Neural progenitor cell (in vitro differentiated cells): ENCODE data around the gene ANKFY1. TPM values are rescaled to one million over a fixed set of nuclear protein-coding genes. Genes with fewer than 3 reads are reported as not detected.
"Not testable (repeated sequence)": the region's sequence is repeated elsewhere in the genome, so short reads cannot be mapped to it uniquely, and the experiment has no call there.

Experiments
- DNase-seq: peaks from one replicate; pipeline ENCODE4 v3.0.0-alpha.2; 2016; ENCODE audit warnings: low spot score
- H2AFZ ChIP-seq: fragments of 200-600 bp; sonication (generic); replicated peaks from 2 replicates; pipeline ENCODE4 v1.6.1; 2016; ENCODE audit warnings: antibody characterized with exemption
- H3F3A ChIP-seq: fragments of 200-600 bp; sonication (generic); 2 replicates; pipeline ENCODE4 v1.6.1; 2016; ENCODE audit warnings: antibody characterized with exemption, low read depth
- H3K27ac ChIP-seq: fragments of 200-600 bp; sonication (generic); 2 replicates; pipeline ENCODE4 v1.5.1; 2016; ENCODE audit warnings: mild to moderate bottlenecking
- H3K27me3 ChIP-seq: fragments of 200-600 bp; sonication (generic); 2 replicates; pipeline ENCODE4 v1.6.1; 2016; ENCODE audit warnings: mild to moderate bottlenecking, moderate library complexity
- H3K36me3 ChIP-seq: fragments of 200-600 bp; sonication (generic); 2 replicates; pipeline ENCODE4 v1.5.1; 2016
- H3K4me1 ChIP-seq: fragments of 200-600 bp; sonication (generic); 2 replicates; pipeline ENCODE4 v1.6.1; 2016; ENCODE audit warnings: mixed run types
- H3K4me2 ChIP-seq: fragments of 200-600 bp; sonication (generic); 2 replicates; pipeline ENCODE4 v1.6.1; 2016
- H3K4me3 ChIP-seq: fragments of 200-600 bp; sonication (generic); 2 replicates; pipeline ENCODE4 v1.5.1; 2016
- H3K79me2 ChIP-seq: fragments of 200-600 bp; sonication (generic); 2 replicates; pipeline ENCODE4 v1.6.1; 2016; ENCODE audit warnings: low read depth
- H3K9ac ChIP-seq: fragments of 200-600 bp; sonication (generic); 2 replicates; pipeline ENCODE4 v1.6.1; 2016
- H3K9me3 ChIP-seq: fragments of 200-600 bp; sonication (generic); 2 replicates; pipeline ENCODE4 v1.5.1; 2016; ENCODE audit warnings: low read depth
- H4K20me1 ChIP-seq: fragments of 200-600 bp; sonication (generic); 2 replicates; pipeline ENCODE4 v1.6.1; 2016; ENCODE audit warnings: low read depth
- H3K27ac Mint-ChIP-seq: 3 replicates; pipeline ENCODE4 v1.8.0; 2021; ENCODE audit warnings: mixed read lengths
- H3K27me3 Mint-ChIP-seq: 2 replicates; pipeline ENCODE4 v1.8.0; 2022; ENCODE audit warnings: low read depth, mild to moderate bottlenecking, inconsistent platforms, moderate library complexity, mixed read lengths; ENCODE audit not compliant: insufficient read depth
- H3K36me3 Mint-ChIP-seq: 3 replicates; pipeline ENCODE4 v1.8.0; 2021; ENCODE audit warnings: mixed read lengths
- H3K4me1 Mint-ChIP-seq: 3 replicates; pipeline ENCODE4 v1.8.0; 2021; ENCODE audit warnings: mixed read lengths
- H3K4me3 Mint-ChIP-seq: 3 replicates; pipeline ENCODE4 v1.8.0; 2021; ENCODE audit warnings: mild to moderate bottlenecking, moderate library complexity, mixed read lengths
- H3K9me3 Mint-ChIP-seq: 3 replicates; pipeline ENCODE4 v1.8.0; 2020; ENCODE audit warnings: mixed read lengths
- EZH2 ChIP-seq: fragments of 200-600 bp; sonication (generic); IDR thresholded peaks from 2 replicates; pipeline ENCODE4 v1.6.1; 2017; ENCODE audit warnings: antibody characterized with exemption, mild to moderate bottlenecking, moderate library complexity
- EZH2phosphoT487 ChIP-seq: fragments of 200-600 bp; sonication (generic); IDR thresholded peaks from 2 replicates; pipeline ENCODE4 v1.6.1; 2017; ENCODE audit warnings: antibody characterized with exemption
- total RNA-seq: library from RNA; depleted of rRNA; stranded (reverse); fragments of >200 nt; gene quantifications from 2 replicates; pipeline ENCODE4 v1.2.3, GENCODE V29; 2015; ENCODE audit warnings: low replicate concordance
- TF ChIP-seq, protein P1 (sequence below): fragments of 200-600 bp; sonication (generic); IDR thresholded peaks from 2 replicates; pipeline ENCODE4 v1.5.1; 2017; ENCODE audit warnings: antibody characterized with exemption, mild to moderate bottlenecking

ANKFY1 gene
- total RNA-seq, 1 donor from 2014 or later, result 39.8 TPM

DNA sequence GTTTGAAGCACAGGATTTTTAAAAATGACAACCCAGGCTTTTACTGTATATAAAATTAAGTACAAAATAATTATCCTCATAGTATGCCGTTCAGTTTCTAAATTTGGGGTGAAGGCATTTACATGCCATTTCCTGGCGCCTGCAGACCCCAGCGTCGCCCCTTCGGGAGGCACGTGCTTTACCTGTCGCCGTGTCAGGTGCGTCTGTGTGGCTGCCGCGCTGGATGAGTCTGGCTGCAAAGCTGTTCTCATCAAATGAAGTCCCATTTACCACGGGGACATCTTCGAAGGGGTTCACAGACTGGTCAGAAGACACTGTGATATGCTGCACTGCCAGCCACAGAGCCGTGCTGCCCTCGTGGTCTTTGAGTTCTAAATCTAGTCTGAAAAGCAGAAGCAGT is 69.0 kb downstream of the ANKFY1 start:
- no peaks in the 10 kb centered on the region for H4K20me1 ChIP-seq
- H2AFZ ChIP-seq, result no peak overlapping the region
- no peak overlapping the region for H3K9ac ChIP-seq
- peaks cover 16% of the 10 kb centered on the region for H3K36me3 Mint-ChIP-seq
- peaks cover 4% of the 10 kb centered on the region for H3K36me3 ChIP-seq
- peaks cover 3% of the 10 kb centered on the region for H3F3A ChIP-seq
- no peak overlapping the region for H3K27ac Mint-ChIP-seq
- H3K4me3 ChIP-seq, result no peak overlapping the region
- H3K9me3 Mint-ChIP-seq, result no peaks in the 10 kb centered on the region
- no peak overlapping the region for H3K27ac ChIP-seq
- no peak overlapping the region for H3K4me3 Mint-ChIP-seq
- H3K27me3 Mint-ChIP-seq, result no peaks in the 10 kb centered on the region
- H3K4me2 ChIP-seq, result no peak overlapping the region
- H3K4me1 Mint-ChIP-seq, result no peaks in the 10 kb centered on the region
- no peaks in the 10 kb centered on the region for H3K9me3 ChIP-seq
- TF ChIP-seq, protein P1, sequence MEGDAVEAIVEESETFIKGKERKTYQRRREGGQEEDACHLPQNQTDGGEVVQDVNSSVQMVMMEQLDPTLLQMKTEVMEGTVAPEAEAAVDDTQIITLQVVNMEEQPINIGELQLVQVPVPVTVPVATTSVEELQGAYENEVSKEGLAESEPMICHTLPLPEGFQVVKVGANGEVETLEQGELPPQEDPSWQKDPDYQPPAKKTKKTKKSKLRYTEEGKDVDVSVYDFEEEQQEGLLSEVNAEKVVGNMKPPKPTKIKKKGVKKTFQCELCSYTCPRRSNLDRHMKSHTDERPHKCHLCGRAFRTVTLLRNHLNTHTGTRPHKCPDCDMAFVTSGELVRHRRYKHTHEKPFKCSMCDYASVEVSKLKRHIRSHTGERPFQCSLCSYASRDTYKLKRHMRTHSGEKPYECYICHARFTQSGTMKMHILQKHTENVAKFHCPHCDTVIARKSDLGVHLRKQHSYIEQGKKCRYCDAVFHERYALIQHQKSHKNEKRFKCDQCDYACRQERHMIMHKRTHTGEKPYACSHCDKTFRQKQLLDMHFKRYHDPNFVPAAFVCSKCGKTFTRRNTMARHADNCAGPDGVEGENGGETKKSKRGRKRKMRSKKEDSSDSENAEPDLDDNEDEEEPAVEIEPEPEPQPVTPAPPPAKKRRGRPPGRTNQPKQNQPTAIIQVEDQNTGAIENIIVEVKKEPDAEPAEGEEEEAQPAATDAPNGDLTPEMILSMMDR, result no peak
- TF ChIP-seq EZH2 (no peak), EZH2phosphoT487 (no peak)
- no peaks in the 10 kb centered on the region for H3K4me1 ChIP-seq
- no peaks in the 10 kb centered on the region for H3K27me3 ChIP-seq
- no peaks in the 10 kb centered on the region for H3K79me2 ChIP-seq
- no peak for DNase-seq

DNA sequence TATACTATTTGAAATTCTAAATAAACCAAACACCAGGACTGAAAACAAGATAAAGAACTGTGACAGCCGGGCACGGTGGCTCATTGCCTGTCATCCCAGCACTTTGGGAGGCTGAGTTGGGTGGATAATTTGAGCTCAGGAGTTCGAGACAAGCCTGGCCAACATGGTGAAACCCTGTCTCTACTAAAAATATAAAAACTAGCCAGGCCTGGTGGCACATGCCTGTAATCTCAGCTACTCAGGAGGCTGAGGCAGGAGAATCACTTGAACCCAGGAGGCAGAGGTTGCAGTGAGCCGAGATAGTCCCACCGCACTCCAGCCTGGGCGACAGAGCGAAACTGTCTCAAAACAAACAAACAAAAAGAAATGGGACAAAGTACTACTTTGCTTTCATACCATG is 73.0 kb downstream of the ANKFY1 start:
- H3K27me3 Mint-ChIP-seq, H3K27me3 ChIP-seq, H3K79me2 ChIP-seq, H3K9ac ChIP-seq, H3K9me3 Mint-ChIP-seq, H3K27ac Mint-ChIP-seq, H3F3A ChIP-seq, H3K4me2 ChIP-seq, H3K4me3 ChIP-seq, H3K27ac ChIP-seq, H2AFZ ChIP-seq, DNase-seq, H3K4me3 Mint-ChIP-seq, H4K20me1 ChIP-seq, H3K36me3 ChIP-seq, H3K9me3 ChIP-seq, H3K4me1 Mint-ChIP-seq, H3K4me1 ChIP-seq: not testable (repeated sequence)
- peaks cover 31% of the 10 kb centered on the region for H3K36me3 Mint-ChIP-seq

DNA sequence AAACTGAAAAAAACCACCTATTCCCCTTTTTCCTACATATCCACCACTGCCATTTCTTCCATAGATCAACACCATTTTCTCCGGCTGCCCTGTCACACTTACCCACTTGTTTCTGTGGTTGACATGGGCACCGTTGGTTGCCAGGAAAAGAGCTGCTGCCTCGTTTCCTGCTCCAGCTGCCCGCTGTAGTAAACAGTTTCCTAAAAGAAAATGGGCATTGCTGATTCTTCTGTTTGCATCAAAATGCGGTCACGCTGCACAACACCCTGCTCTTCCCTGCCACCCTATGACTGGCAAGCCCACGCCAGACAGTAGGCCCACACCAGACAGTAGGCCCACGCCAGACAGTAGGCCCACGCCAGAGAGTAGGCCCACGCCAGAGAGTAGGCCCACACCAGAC is 74.5 kb downstream of the ANKFY1 start:
- Histone ChIP-seq H3K4me3 (no peak overlapping the region), H3K27me3 (no peaks in the 10 kb centered on the region), H2AFZ (no peak overlapping the region), H3K4me2 (no peak overlapping the region), H3K9me3 (no peaks in the 10 kb centered on the region), H3K4me1 (no peaks in the 10 kb centered on the region), H3K79me2 (no peaks in the 10 kb centered on the region), H3K9ac (no peak overlapping the region), H4K20me1 (no peaks in the 10 kb centered on the region), H3F3A (no peaks in the 10 kb centered on the region), H3K36me3 (no peaks in the 10 kb centered on the region), H3K27ac (no peak overlapping the region)
- no peak overlapping the region for H3K27ac Mint-ChIP-seq
- peaks cover 17% of the 10 kb centered on the region for H3K36me3 Mint-ChIP-seq
- no peaks in the 10 kb centered on the region for H3K27me3 Mint-ChIP-seq
- DNase-seq, result no peak
- no peaks in the 10 kb centered on the region for H3K9me3 Mint-ChIP-seq
- H3K4me1 Mint-ChIP-seq, result no peaks in the 10 kb centered on the region
- TF ChIP-seq EZH2phosphoT487, result no peak
- no peak for TF ChIP-seq EZH2
- TF ChIP-seq, protein P1, result no peak
- H3K4me3 Mint-ChIP-seq, result no peak overlapping the region

DNA sequence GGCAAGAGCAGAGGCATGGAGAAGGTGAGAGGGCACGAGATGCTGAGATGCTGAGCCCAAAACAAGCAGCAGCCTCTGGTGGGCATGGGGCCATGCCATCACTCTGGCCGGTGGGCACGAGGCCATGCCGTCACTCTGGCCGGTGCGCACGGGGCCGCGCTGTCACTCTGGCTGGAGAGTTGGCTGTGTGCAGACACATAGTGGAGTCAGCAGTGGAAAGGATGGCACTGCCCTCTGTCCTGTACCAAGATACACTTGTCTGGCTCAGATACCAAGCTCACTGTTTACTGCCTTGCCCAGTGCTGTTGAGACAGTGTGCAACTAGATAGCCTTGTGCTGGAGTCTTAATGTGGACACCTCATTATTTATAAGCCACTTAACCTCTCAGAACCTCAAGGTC is 75.7 kb downstream of the ANKFY1 start:
- Mint-ChIP-seq H3K27me3 (no peaks in the 10 kb centered on the region), H3K4me1 (no peaks in the 10 kb centered on the region), H3K9me3 (no peaks in the 10 kb centered on the region), H3K36me3 (peaks cover 24% of the 10 kb centered on the region), H3K27ac (no peak overlapping the region), H3K4me3 (no peak overlapping the region)
- Histone ChIP-seq H3K27ac (no peak overlapping the region), H3K9me3 (no peaks in the 10 kb centered on the region), H3K36me3 (no peaks in the 10 kb centered on the region), H3K4me2 (no peak overlapping the region), H3K4me1 (no peaks in the 10 kb centered on the region), H3K79me2 (no peaks in the 10 kb centered on the region), H3K9ac (no peak overlapping the region), H3K4me3 (no peak overlapping the region), H3K27me3 (no peaks in the 10 kb centered on the region), H2AFZ (no peak overlapping the region), H3F3A (no peaks in the 10 kb centered on the region), H4K20me1 (no peaks in the 10 kb centered on the region)
- no peak for DNase-seq
- TF ChIP-seq EZH2phosphoT487 (no peak), EZH2 (no peak)
- TF ChIP-seq, protein P1, result no peak
